ENCODE results near the gene PEPD.

The PEPD gene

GRCh38 chr19:33390908-33391630 is 130.5 kb downstream of the PEPD start:
- TF ChIP-seq, protein P1, sequence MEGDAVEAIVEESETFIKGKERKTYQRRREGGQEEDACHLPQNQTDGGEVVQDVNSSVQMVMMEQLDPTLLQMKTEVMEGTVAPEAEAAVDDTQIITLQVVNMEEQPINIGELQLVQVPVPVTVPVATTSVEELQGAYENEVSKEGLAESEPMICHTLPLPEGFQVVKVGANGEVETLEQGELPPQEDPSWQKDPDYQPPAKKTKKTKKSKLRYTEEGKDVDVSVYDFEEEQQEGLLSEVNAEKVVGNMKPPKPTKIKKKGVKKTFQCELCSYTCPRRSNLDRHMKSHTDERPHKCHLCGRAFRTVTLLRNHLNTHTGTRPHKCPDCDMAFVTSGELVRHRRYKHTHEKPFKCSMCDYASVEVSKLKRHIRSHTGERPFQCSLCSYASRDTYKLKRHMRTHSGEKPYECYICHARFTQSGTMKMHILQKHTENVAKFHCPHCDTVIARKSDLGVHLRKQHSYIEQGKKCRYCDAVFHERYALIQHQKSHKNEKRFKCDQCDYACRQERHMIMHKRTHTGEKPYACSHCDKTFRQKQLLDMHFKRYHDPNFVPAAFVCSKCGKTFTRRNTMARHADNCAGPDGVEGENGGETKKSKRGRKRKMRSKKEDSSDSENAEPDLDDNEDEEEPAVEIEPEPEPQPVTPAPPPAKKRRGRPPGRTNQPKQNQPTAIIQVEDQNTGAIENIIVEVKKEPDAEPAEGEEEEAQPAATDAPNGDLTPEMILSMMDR (IDR thresholded peaks at IDR 0.05) = no peak
- peak in 1 of 2 donors; percentile 22 for DNase-seq
- H3K27me3 ChIP-seq = no peaks in the 10 kb centered on the region
- intact Hi-C loops (cut with DNase I; ENCODE audit: low total_unique reads) = no loop called here
- H3K4me3 ChIP-seq = no peak overlapping the region
- peaks cover 0 to 80% (median 50%) of the 10 kb centered on the region in 4 donors for H3K4me1 ChIP-seq
- H3K9me3 ChIP-seq = no peaks in the 10 kb centered on the region
- H3K27ac ChIP-seq = no peak overlapping the region
- peaks cover 10 to 16% (median 13%) of the 10 kb centered on the region in 3 donors for H3K36me3 ChIP-seq

- TF ChIP-seq, protein P1 (IDR thresholded peaks at IDR 0.05) = no peak
- Histone ChIP-seq H3K36me3 (peaks cover 10 to 19% (median 13%) of the 10 kb centered on the region in 3 donors), H3K4me3 (no peak overlapping the region), H3K27me3 (no peaks in the 10 kb centered on the region), H3K9me3 (no peaks in the 10 kb centered on the region), H3K27ac (peak overlapping the region in 1 of 2 donors; percentile 48), H3K4me1 (peaks cover 0 to 72% (median 43%) of the 10 kb centered on the region in 4 donors)
- peak; percentile 69 to 78 for DNase-seq
- intact Hi-C loops (cut with DNase I; ENCODE audit: low total_unique reads) = no loop called here
These were observed 131.3 kb downstream of the PEPD start for GRCh38 chr19:33390101-33390907.

- Histone ChIP-seq H3K36me3 (peaks cover 10 to 19% (median 13%) of the 10 kb centered on the region in 3 donors), H3K9me3 (no peaks in the 10 kb centered on the region), H3K27ac (peak overlapping the region; percentile 12 to 48), H3K4me3 (no peak overlapping the region), H3K27me3 (no peaks in the 10 kb centered on the region), H3K4me1 (peaks cover 0 to 68% (median 38%) of the 10 kb centered on the region in 4 donors)
- TF ChIP-seq, protein P1 (IDR thresholded peaks at IDR 0.05) = no peak
- intact Hi-C loops (cut with DNase I; ENCODE audit: low total_unique reads) = no loop called here
- DNase-seq = no peak
These were observed 132.0 kb downstream of the PEPD start for GRCh38 chr19:33389421-33390100.

DNA sequence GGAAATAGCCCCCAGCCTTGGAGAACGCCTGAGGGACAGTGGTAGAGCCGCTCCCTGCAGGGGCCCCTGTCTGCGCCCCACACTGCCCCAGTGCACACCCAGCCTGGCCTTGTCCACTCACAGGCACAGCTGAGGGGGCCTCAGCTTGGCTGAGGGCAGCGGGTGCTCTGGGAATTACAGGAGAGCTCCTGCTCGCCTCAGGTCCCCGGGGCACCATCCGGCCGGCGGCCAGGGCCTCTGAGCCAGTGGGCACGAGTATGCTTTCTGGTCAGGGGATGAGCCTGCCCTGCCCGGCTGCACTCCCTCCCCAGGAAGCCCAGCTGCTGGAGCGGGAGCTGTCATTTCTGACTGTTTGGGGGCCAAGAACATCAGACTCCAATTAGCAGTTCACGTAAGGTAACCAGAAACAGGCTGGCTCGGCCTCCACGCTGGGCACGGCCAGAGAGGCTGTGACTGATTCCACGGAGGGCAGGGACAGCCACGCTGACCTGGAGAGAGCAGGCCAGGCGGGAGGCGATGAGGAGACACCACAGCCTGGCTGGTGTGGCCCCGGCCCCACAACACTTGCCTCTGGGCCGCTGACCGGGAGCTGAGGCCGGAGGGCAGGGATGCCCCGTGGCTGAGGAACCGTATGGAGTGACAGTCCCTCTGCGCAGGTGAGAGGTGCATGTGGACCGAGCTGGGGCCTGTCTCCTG is 132.7 kb downstream of the PEPD start:
- Histone ChIP-seq H3K9me3 (no peaks in the 10 kb centered on the region), H3K4me1 (peaks cover 0 to 62% (median 33%) of the 10 kb centered on the region in 4 donors), H3K27ac (peak overlapping the region; percentile 12 to 27), H3K36me3 (peaks cover 10 to 19% (median 13%) of the 10 kb centered on the region in 3 donors), H3K27me3 (no peaks in the 10 kb centered on the region), H3K4me3 (no peak overlapping the region)
- peak in 1 of 2 donors; percentile 76 for DNase-seq
- TF ChIP-seq, protein P1 (IDR thresholded peaks at IDR 0.05) = no peak
- intact Hi-C loops (cut with DNase I; ENCODE audit: low total_unique reads) = no loop called here

DNA sequence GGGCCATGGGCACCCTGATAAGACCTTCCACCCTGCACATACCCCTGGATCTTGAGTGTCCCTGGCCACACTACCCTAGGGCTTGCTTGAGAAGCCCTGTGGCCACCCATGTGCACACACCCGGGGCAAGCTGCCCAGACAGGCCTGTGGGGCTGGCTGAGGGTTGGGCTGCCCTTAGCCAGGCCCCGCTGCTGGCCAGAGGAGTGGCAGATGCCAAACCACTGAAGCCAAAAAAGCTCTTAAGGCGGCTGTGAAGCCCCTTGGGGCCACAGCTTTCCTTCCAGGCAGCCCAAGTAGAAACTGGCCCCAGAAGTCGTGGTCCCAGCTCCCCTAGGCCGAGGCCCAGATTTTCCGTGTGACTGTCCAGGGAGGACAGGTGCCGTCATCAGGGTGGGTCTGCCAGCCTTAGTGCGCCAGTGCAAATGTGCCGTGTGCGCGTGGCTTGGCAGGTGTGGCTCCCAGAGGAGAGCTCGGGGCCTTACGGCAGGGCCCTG is 133.3 kb downstream of the PEPD start:
- no peaks in the 10 kb centered on the region for H3K27me3 ChIP-seq
- no peaks in the 10 kb centered on the region for H3K9me3 ChIP-seq
- H3K4me1 ChIP-seq = peaks cover 0 to 56% (median 31%) of the 10 kb centered on the region in 4 donors
- no peak overlapping the region for H3K4me3 ChIP-seq
- DNase-seq = peak in 1 of 2 donors; percentile 70
- intact Hi-C loops (cut with DNase I; ENCODE audit: low total_unique reads) = no loop called here
- peak overlapping the region in 1 of 2 donors; percentile 12 for H3K27ac ChIP-seq
- peaks cover 10 to 24% (median 13%) of the 10 kb centered on the region in 3 donors for H3K36me3 ChIP-seq
- TF ChIP-seq, protein P1 (IDR thresholded peaks at IDR 0.05) = no peak
